ENCODE data around the gene STX10.

The STX10 gene

DNA sequence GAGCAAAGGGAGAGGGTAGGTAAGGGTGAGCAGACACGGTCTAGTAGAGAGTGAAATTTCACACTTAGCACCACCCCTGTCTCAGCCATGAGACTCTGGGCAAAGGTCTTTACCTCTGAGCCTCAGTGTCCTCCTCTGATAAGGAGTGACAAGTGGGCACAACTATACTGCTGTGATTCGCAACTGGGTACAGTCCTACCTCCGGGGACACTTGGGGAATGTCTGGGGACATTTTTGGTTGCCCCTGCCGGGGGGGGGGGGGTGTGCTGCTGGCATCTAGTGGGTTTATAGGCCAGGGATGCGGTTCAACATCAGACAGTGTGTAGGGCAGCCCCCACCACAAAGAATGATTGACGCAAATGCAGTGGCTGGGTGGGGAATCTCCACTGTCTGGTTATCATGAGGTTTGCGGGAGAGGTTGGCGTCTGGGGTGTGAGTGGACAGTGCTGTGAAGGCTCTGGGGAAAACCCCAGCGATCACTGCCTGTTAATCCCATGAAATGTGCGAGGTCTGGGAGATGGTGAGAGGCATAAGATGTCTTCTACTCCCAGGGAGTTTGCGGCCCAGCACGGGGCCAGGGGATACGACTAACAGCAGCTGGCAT lies 27.8 kb downstream of the STX10 start:
- no peak overlapping the region for H3K4me3 ChIP-seq (ENCODE audit: low read depth, low read length)
- DNase-seq (ENCODE audit: low read depth): no peak

GRCh38 chr19:13121551-13122274 lies 28.5 kb downstream of the STX10 start:
- no peak for DNase-seq (ENCODE audit: low read depth)
- no peak overlapping the region for H3K4me3 ChIP-seq (ENCODE audit: low read depth, low read length)

- no peak overlapping the region for H3K4me3 ChIP-seq (ENCODE audit: low read depth, low read length)
- no peak for DNase-seq (ENCODE audit: low read depth)
These were observed 29.4 kb downstream of the STX10 start for GRCh38 chr19:13120817-13121216.

DNA sequence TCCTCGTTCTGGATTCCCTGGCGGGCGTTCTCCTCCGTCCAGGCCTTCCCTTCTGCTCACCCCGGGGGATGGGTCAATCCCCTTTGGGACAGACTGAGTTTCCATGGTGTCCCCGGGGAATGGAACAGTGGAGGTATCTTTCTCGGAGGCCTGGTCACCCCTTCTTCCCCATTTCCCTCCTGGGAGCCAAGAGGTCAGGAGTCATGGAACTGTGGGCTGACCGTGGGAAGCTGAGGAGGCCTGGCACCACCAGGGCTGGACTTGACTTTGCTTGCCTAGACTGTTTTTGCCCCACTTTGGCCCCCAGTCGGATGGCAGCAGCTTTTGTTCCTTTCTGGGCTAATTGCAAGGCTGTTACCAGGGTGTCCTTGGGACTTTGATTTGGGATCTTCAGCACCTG lies 30.1 kb downstream of the STX10 start:
- no peak for DNase-seq (ENCODE audit: low read depth)
- H3K4me3 ChIP-seq (ENCODE audit: low read depth, low read length): peak overlapping the region; percentile 96

- H3K4me3 ChIP-seq (ENCODE audit: low read depth, low read length): peak overlapping the region; percentile 96
- no peak for DNase-seq (ENCODE audit: low read depth)
These were observed 30.5 kb downstream of the STX10 start for GRCh38 chr19:13119627-13120026.

- no peak for DNase-seq (ENCODE audit: low read depth)
These were observed 31.6 kb downstream of the STX10 start for GRCh38 chr19:13118424-13119193.

GRCh38 chr19:13117772-13118423 lies 32.3 kb downstream of the STX10 start, which contains the start of gene NACC1:
TSS of gene NACC1 (plus strand) at chr19:13118264. CDS start at chr19:13135208, 16,944 bp downstream.
- peak; percentile 54 for DNase-seq (ENCODE audit: low read depth)
- peak within 1 kb of the TSS; percentile 96 for H3K4me3 ChIP-seq (ENCODE audit: low read depth, low read length)

More at GRCh38 chr19:13118424-13119193, 31.6 kb downstream of the STX10 start:
- peak overlapping the region; percentile 96 for H3K4me3 ChIP-seq (ENCODE audit: low read depth, low read length)

GRCh38 chr19:13117176-13117771 lies 32.9 kb downstream of the STX10 start:
- DNase-seq (ENCODE audit: low read depth): no peak
- H3K4me3 ChIP-seq (ENCODE audit: low read depth, low read length): peak overlapping the region; percentile 84

- DNase-seq (ENCODE audit: low read depth): peak; percentile 70
These were observed 33.6 kb downstream of the STX10 start, which contains the start of gene TRMT1 for GRCh38 chr19:13116282-13117175. TSS of gene TRMT1 (minus strand) at chr19:13116740. CDS start at chr19:13116399, 341 bp downstream.

GRCh38 chr19:13115936-13116281 lies 34.3 kb downstream of the STX10 start:
- H3K4me3 ChIP-seq (ENCODE audit: low read depth, low read length): peak overlapping the region; percentile 84
- no peak for DNase-seq (ENCODE audit: low read depth)

More at GRCh38 chr19:13116282-13117175, 33.6 kb downstream of the STX10 start, which contains the start of gene TRMT1:
- H3K4me3 ChIP-seq (ENCODE audit: low read depth, low read length): peak within 1 kb of the TSS; percentile 84

- no peak overlapping the region for H3K4me3 ChIP-seq (ENCODE audit: low read depth, low read length)
- no peak for DNase-seq (ENCODE audit: low read depth)
These were observed 37.6 kb downstream of the STX10 start for GRCh38 chr19:13112555-13112954.

DNA sequence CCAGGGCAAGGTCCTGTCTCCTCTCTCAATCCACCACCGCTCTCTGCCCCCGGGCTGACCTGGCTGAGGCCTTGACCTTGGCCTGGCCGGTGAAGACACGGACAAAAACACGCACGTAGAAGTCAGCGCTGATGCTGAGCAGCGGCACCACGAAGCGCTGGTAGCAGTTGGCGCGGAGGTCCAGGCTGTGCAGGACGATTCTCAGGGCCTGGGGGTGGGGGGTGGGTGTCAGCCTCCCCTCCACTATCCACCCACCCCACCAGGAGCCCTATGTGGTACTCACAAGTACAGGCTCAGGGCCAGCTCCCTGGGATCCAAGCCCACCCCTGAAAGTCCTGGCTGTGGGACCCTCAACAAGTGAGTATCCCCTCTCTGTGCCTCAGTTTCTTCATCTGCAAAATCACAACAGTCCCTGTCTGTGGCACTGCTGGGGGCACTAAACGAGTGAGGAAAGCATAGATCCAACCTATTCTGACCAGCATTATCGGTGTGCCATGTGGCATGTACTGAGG lies 40.0 kb downstream of the STX10 start:
- no peak overlapping the region for H3K4me3 ChIP-seq (ENCODE audit: low read depth, low read length)
- no peak for DNase-seq (ENCODE audit: low read depth)

DNA sequence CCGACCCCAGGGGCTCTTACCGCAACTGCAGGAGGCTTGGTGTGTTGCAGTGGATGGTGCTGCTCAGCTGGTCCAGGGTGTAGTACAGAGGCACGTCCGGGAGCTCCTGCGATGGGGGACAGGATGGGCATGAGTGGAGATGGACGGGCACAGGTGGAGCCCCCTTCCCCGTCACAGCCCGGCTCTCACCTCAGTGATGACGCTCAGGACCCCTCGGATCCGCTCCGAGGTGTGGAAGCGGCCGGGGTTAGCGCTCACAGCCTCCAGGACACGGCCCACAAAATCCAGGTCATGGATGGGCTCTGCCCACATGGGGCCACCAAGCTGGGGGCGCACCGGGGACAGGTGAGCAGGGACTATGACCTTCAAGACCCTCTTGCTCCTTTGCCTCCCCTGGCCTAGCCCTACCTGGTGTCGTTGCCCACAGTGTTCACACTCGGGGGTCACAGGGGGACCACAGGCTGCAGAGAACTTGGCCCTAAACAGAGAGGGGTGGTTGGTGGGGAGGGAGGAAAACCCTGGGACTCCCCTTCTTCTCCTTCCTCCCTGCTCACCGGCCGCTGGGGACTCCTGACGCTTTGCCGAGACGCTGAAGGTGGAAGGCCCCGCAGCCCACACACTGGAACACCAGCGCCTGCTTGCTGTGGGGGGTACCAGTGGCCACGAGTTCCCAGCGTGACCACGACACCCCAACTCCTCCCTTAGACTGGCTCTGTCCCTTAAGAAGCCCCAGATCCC lies 40.6 kb downstream of the STX10 start:
- DNase-seq (ENCODE audit: low read depth): no peak
- H3K4me3 ChIP-seq (ENCODE audit: low read depth, low read length): no peak overlapping the region

- DNase-seq (ENCODE audit: low read depth): no peak
- no peak overlapping the region for H3K4me3 ChIP-seq (ENCODE audit: low read depth, low read length)
These were observed 45.1 kb downstream of the STX10 start for GRCh38 chr19:13104848-13105711.

DNA sequence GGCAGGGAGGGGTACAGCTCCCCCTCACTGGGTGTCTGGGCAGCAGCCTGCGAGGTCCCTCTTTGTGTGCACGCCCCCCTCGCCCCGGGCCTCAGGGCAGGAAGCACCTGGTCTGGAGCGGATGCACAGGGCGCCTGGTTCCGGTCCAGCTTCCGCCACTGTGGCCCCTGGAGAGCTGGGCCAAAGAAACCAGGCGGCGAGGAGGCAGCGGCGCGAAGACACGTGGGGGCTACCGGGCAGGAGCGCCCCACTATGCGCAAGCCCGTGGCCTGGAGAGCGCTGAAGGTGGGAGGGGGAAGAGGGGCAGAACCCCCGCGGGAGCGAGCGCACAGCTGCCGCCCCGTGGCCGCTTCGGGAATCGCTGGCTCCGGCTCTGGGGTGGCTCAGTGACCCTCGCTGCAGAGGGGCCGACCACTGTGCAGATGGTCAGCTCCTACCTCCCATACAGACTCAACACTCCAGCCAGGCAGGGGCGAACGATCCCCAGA lies 45.8 kb downstream of the STX10 start:
- DNase-seq (ENCODE audit: low read depth): no peak
- no peak overlapping the region for H3K4me3 ChIP-seq (ENCODE audit: low read depth, low read length)

GRCh38 chr19:13103581-13104359 lies 46.4 kb downstream of the STX10 start:
- no peak for DNase-seq (ENCODE audit: low read depth)
- H3K4me3 ChIP-seq (ENCODE audit: low read depth, low read length): no peak overlapping the region

Measured in skeletal muscle cell (primary cell).